Measurements from ENCODE around the gene AOAH.

DNA sequence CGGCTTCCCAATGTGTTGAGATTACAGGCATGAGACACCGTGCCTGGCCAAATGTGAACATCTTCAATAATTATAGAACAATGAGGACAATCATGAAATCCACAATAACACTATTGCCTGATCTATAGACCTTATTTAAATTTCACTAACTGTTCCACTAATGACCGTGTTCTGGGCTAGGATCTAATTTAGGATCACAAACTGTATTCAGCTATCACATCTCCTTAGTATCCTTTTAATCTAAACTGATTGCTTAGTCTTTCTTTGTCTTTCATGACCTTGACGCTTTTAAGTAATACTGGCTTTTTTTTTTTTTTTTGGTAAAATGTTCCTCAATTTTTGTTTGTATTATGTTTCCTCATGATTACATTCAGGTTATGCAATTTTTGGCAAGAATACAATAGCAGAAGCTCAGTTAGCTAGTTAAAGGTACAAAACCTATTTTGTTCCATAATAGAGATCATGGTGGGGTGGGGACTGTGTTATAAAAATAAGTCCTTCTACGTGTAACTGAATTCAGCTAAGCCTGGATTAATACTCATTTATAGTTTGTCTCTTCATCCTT is 158.4 kb downstream of the AOAH start:
- no peak for TF ChIP-seq EZH2 (IDR thresholded peaks at IDR 0.05; ENCODE audit: insufficient read depth, poor library complexity, severe bottlenecking)
- no peak for TF ChIP-seq EZH2phosphoT487 (IDR thresholded peaks at IDR 0.05; ENCODE audit: insufficient read depth, low read depth)

All from GM23248 (cell line).